H1 (cell line): ENCODE data around the gene TWNK. TPM values are rescaled to one million over a fixed set of nuclear protein-coding genes. Genes with fewer than 3 reads are reported as not detected.
A peak's percentile ranks its signal among the peaks of the same experiment; 100 is the strongest.

Source experiments
- CTCF ChIA-PET: fragments of 300-600 bp; sonication (Branson Sonifier 250); formaldehyde crosslinking; loops from one replicate; lab custom pipeline; 2021; ENCODE audit not compliant: partially characterized antibody; lab: Charles Lee
- POLR2A ChIA-PET: fragments of 300-600 bp; sonication (Branson Sonifier 250); formaldehyde crosslinking; loops from one replicate; lab custom pipeline; 2021; ENCODE audit warnings: inconsistent platforms; ENCODE audit not compliant: partially characterized antibody; lab: Charles Lee
- DNase-seq, 2 experiments: peaks; one replicate each; pipeline versions ENCODE4 v3.0.0 to v3.0.0-alpha.2; 2010 to 2022; ENCODE audit warnings: low spot score in 2 of 2, low read depth in 1 of 2, mixed read lengths in 1 of 2
- FAIRE-seq: peaks from 2 replicates; lab custom pipeline; 2011; peaks lifted over from hg19 to GRCh38; lab: Jason Lieb, UNC
- H2AFZ ChIP-seq: 2 replicates; pipeline ENCODE4 v1.8.1; 2012; ENCODE audit warnings: low read length, inconsistent platforms
- H2AK5ac ChIP-seq: 2 replicates; pipeline ENCODE4 v1.6.1; 2013; ENCODE audit warnings: low read depth, low read length
- H2BK120ac ChIP-seq: replicated peaks from 2 replicates; pipeline ENCODE3; 2013; ENCODE audit warnings: low read depth, low read length, inconsistent platforms
- H2BK12ac ChIP-seq: 2 replicates; pipeline ENCODE4 v1.6.1; 2013; ENCODE audit warnings: low read depth, low read length
- H2BK15ac ChIP-seq: 2 replicates; pipeline ENCODE4 v1.6.1; 2013; ENCODE audit warnings: low read length
- H2BK20ac ChIP-seq: 2 replicates; pipeline ENCODE4 v1.6.1; 2013; ENCODE audit warnings: low read length
- H2BK5ac ChIP-seq: 2 replicates; pipeline ENCODE4 v1.6.1; 2013; ENCODE audit warnings: low read depth, low read length
- H3K14ac ChIP-seq: 2 replicates; pipeline ENCODE4 v1.6.1; 2013; ENCODE audit warnings: inconsistent platforms; ENCODE audit not compliant: insufficient read length
- H3K18ac ChIP-seq: 2 replicates; pipeline ENCODE4 v1.6.1; 2013; ENCODE audit warnings: low read length; ENCODE audit errors: extremely low read depth
- H3K23ac ChIP-seq: 2 replicates; pipeline ENCODE4 v1.6.1; 2013; ENCODE audit warnings: inconsistent platforms; ENCODE audit not compliant: insufficient read length
- H3K23me2 ChIP-seq: 2 replicates; pipeline ENCODE4 v1.6.1; 2013; ENCODE audit warnings: low read depth, low read length
- H3K27ac ChIP-seq: 2 replicates; pipeline ENCODE4 v1.6.1; 2011; ENCODE audit warnings: low read depth, low read length, inconsistent platforms
- H3K27me3 ChIP-seq, 4 experiments: replicated peaks in 1 of 4; 1 replicate in 1 of 4; 2 replicates in 3 of 4; pipeline versions ENCODE4 v1.6.1 to v1.8.1; 2011 to 2013; ENCODE audit warnings: low read length in 3 of 4, mild to moderate bottlenecking in 3 of 4, inconsistent platforms in 2 of 4, mixed read lengths in 2 of 4, moderate library complexity in 1 of 4; ENCODE audit not compliant: control insufficient read depth in 3 of 4, insufficient read depth in 3 of 4; ENCODE audit errors: extremely low read depth in 1 of 4
- H3K36me3 ChIP-seq, 4 experiments: 2 replicates each; pipeline versions ENCODE4 v1.6.1 to v1.8.1; 2011 to 2013; ENCODE audit warnings: mild to moderate bottlenecking in 4 of 4, low read length in 3 of 4, moderate library complexity in 2 of 4, control low read depth in 1 of 4, inconsistent platforms in 1 of 4; ENCODE audit not compliant: insufficient read depth in 4 of 4, control insufficient read depth in 2 of 4
- H3K4ac ChIP-seq: replicated peaks from 2 replicates; pipeline ENCODE3; 2013; ENCODE audit warnings: low read length, low read depth, mixed read lengths, inconsistent platforms; ENCODE audit not compliant: insufficient read length
- H3K4me1 ChIP-seq, 4 experiments: replicated peaks in 1 of 4; 1 replicate in 1 of 4; 2 replicates in 3 of 4; pipeline versions ENCODE4 v1.6.1 to v1.8.1; 2011 to 2013; ENCODE audit warnings: low read length in 3 of 4, inconsistent platforms in 2 of 4, mixed read lengths in 1 of 4; ENCODE audit not compliant: insufficient read depth in 4 of 4, control insufficient read depth in 3 of 4
- H3K4me2 ChIP-seq, 2 experiments: 2 replicates each; pipeline versions ENCODE4 v1.6.1 to v1.8.1; 2011 to 2013; ENCODE audit warnings: low read depth in 2 of 2, low read length in 2 of 2, control low read depth in 1 of 2, inconsistent platforms in 1 of 2, mild to moderate bottlenecking in 1 of 2; ENCODE audit not compliant: insufficient read depth in 1 of 2
- H3K4me3 ChIP-seq, 4 experiments: fragments of 200-600, 300-600 bp in 1 of 4; sonication (generic), shearing (Covaris generic), sonication (Bioruptor Twin) in 1 of 4; 2 replicates each; pipeline versions ENCODE4 v1.5.1 to v1.8.1; 2011 to 2016; ENCODE audit warnings: low read length in 4 of 4, low read depth in 3 of 4, control low read depth in 2 of 4, inconsistent platforms in 2 of 4, mild to moderate bottlenecking in 2 of 4, mixed read lengths in 1 of 4, moderate library complexity in 1 of 4; ENCODE audit not compliant: insufficient read depth in 2 of 4; ENCODE audit errors: extremely low read depth in 1 of 4
- H3K56ac ChIP-seq: replicated peaks from 2 replicates; pipeline ENCODE3; 2013; ENCODE audit warnings: low read depth, mild to moderate bottlenecking, mixed read lengths, low read length, inconsistent platforms; ENCODE audit not compliant: insufficient read length
- H3K79me1 ChIP-seq: 2 replicates; pipeline ENCODE4 v1.6.1; 2013; ENCODE audit warnings: low read depth, low read length, control low read depth
- H3K79me2 ChIP-seq, 2 experiments: 2 replicates each; pipeline versions ENCODE4 v1.6.1 to v1.8.1; 2012 to 2013; ENCODE audit warnings: low read length in 2 of 2, mild to moderate bottlenecking in 2 of 2, inconsistent platforms in 1 of 2; ENCODE audit not compliant: insufficient read depth in 2 of 2, control insufficient read depth in 1 of 2
- H3K9ac ChIP-seq, 4 experiments: replicated peaks in 1 of 4; 1 replicate in 1 of 4; 2 replicates in 3 of 4; pipeline versions ENCODE4 v1.6.1 to v1.8.1; 2011 to 2013; ENCODE audit warnings: low read depth in 3 of 4, low read length in 3 of 4, control low read depth in 2 of 4, mild to moderate bottlenecking in 2 of 4, moderate library complexity in 2 of 4, inconsistent platforms in 1 of 4; ENCODE audit errors: extremely low read depth in 1 of 4
- H3K9me3 ChIP-seq, 2 experiments: 2 replicates each; pipeline versions ENCODE4 v1.6.1 to v1.8.1; 2012 to 2013; ENCODE audit warnings: mild to moderate bottlenecking in 2 of 2, moderate library complexity in 2 of 2, control low read depth in 1 of 2, inconsistent platforms in 1 of 2, low read depth in 1 of 2, low read length in 1 of 2, mixed read lengths in 1 of 2; ENCODE audit not compliant: insufficient read depth in 2 of 2
- H4K20me1 ChIP-seq, 2 experiments: replicated peaks in 1 of 2; 2 replicates each; pipeline versions ENCODE3 to v1.8.1; 2011 to 2013; ENCODE audit warnings: inconsistent platforms in 2 of 2, low read length in 2 of 2, mild to moderate bottlenecking in 1 of 2; ENCODE audit not compliant: insufficient read depth in 2 of 2, control insufficient read depth in 1 of 2
- H4K5ac ChIP-seq: 2 replicates; pipeline ENCODE4 v1.6.1; 2013; ENCODE audit warnings: low read length, low read depth, mixed read lengths, inconsistent platforms; ENCODE audit not compliant: insufficient read length
- H4K8ac ChIP-seq: 2 replicates; pipeline ENCODE4 v1.8.0; 2013; ENCODE audit warnings: mild to moderate bottlenecking, moderate library complexity, low read length, inconsistent platforms; ENCODE audit not compliant: insufficient read depth; ENCODE audit errors: extremely low read depth
- H4K91ac ChIP-seq: replicated peaks from 2 replicates; pipeline ENCODE3; 2013; ENCODE audit warnings: low read length, mixed read lengths, inconsistent platforms; ENCODE audit not compliant: insufficient read length
- ATF3 ChIP-seq: IDR thresholded peaks from 2 replicates; pipeline ENCODE4 v1.6.1; 2011; ENCODE audit warnings: low read depth, mild to moderate bottlenecking, low read length; ENCODE audit not compliant: insufficient read depth
- CHD2 ChIP-seq: IDR thresholded peaks from 2 replicates; pipeline ENCODE4 v1.6.1; 2012; ENCODE audit warnings: low read length, improper control_type of control experiment
- MAX ChIP-seq: IDR thresholded peaks from 2 replicates; pipeline ENCODE4 v1.6.1; 2012; ENCODE audit warnings: inconsistent platforms
- SP2 ChIP-seq: IDR thresholded peaks from 2 replicates; pipeline ENCODE4 v1.6.1; 2012; ENCODE audit warnings: mild to moderate bottlenecking, low read length, inconsistent platforms
- WGBS, 2 experiments: shearing (Covaris generic) in 1 of 2; methylation state at CpG; one replicate each; pipeline versions ENCODE4 v1.1.6 to v1.1.7; 2013 to 2015; ENCODE audit warnings: low lambda C conversion rate in 2 of 2, mixed read lengths in 2 of 2, inconsistent platforms in 1 of 2, low coverage in 1 of 2, missing lambda C conversion rate in 1 of 2; ENCODE audit not compliant: insufficient replicate concordance in 2 of 2, insufficient coverage in 1 of 2, insufficient read length in 1 of 2; ENCODE audit errors: extremely low coverage in 1 of 2, missing lambda C conversion rate in 1 of 2; 5-methylcytosine and 5-hydroxymethylcytosine counted together
- polyA plus RNA-seq, 7 experiments: library from polyadenylated mRNA; depleted of rRNA in 3 of 7; stranded (reverse) in 5 of 7; unstranded in 2 of 7; fragments of >200 nt in 5 of 7; fragments of 200-250 nt in 2 of 7; gene quantifications; 1 replicate in 5 of 7; 2 replicates in 1 of 7; 4 replicates in 1 of 7; pipeline versions ENCODE4 v1.2.1 to v1.2.3, GENCODE V29; 2011 to 2013; ENCODE audit warnings: missing spikeins in 2 of 7, mixed read lengths in 2 of 7
- total RNA-seq: library from RNA; stranded (reverse); fragmentation: NEBNext Ultra II Directional; extraction: Animal tissue kit (Norgen Biotek cat#: 25700); gene quantifications from 2 replicates; pipeline ENCODE4 v1.2.1, GENCODE V29; 2021

Gene TWNK
- total and polyA plus RNA-seq, 2 of the 8 experiments (the other 6 are each of a cell fraction or from before 2014, with no cell fraction given), result 15.4 to 32.5 TPM

- H3K27me3 ChIP-seq, result no peaks in the 10 kb centered on the region
- TF ChIP-seq ATF3 (no peak), CHD2 (no peak), MAX (no peak), SP2 (no peak)
Measured at GRCh38 chr10:100982916-100983830, 4.2 kb upstream of the TWNK start.

More at GRCh38 chr10:100982916-100983830, 4.2 kb upstream of the TWNK start:
- no peak overlapping the region for H2BK120ac ChIP-seq
- H3K27ac ChIP-seq, result no peak overlapping the region
- H2BK15ac ChIP-seq, result no peak overlapping the region
- H3K4me1 ChIP-seq, result peaks cover 0 to 8% (median 4%) of the 10 kb centered on the region in 4 experiments; a peak in 4 of 7 replicates
- peaks cover 0 to 11% of the 10 kb centered on the region in 2 experiments for H4K20me1 ChIP-seq
- POLR2A ChIA-PET, result interaction anchor here (0.8 to 1.7 kb wide), 3 partner anchors 10 to 13 kb away, joined by 3 to 5 read pairs (median 4); no protein-coding TSS in a partner anchor
- H3K4ac ChIP-seq, result no peak overlapping the region
- FAIRE-seq, result no peak
- no peak overlapping the region for H3K56ac ChIP-seq
- H3K79me2 ChIP-seq, result peaks cover 6 to 18% of the 10 kb centered on the region in 2 experiments
- H3K23me2 ChIP-seq, result peaks cover 9% of the 10 kb centered on the region; the same call in 1 of the 2 replicates
- no peak overlapping the region for H2BK5ac ChIP-seq
- DNase-seq, result no peak
- no peak overlapping the region for H4K5ac ChIP-seq
- H2BK20ac ChIP-seq, result no peak overlapping the region
- H4K8ac ChIP-seq, result no peak overlapping the region
- no peak overlapping the region for H3K23ac ChIP-seq
- 93% methylated on average over 24 of the region's 24 CpGs; no CpG with 5 or more reads in 1 of the 2 experiments for WGBS, 2 experiments
- no peak overlapping the region for H3K18ac ChIP-seq
- H3K4me3 ChIP-seq, result no peak overlapping the region
- H3K9ac ChIP-seq, result peak overlapping the region in 1 of 4 experiments; percentile 19; a peak in 1 of 7 replicates
- H3K4me2 ChIP-seq, result no peak overlapping the region
- no peak overlapping the region for H2AFZ ChIP-seq
- peaks cover 13% of the 10 kb centered on the region for H3K79me1 ChIP-seq
- H2BK12ac ChIP-seq, result no peak overlapping the region
- CTCF ChIA-PET, result interaction anchor here (0.8 to 21.2 kb wide), 7 partner anchors 14 to 414 kb away, joined by 3 to 352 read pairs (median 4); no protein-coding TSS in a partner anchor
- no peak overlapping the region for H2AK5ac ChIP-seq
- no peaks in the 10 kb centered on the region for H3K9me3 ChIP-seq
- peaks cover 0 to 22% (median 5%) of the 10 kb centered on the region in 4 experiments; a peak in 4 of 8 replicates for H3K36me3 ChIP-seq
- no peak overlapping the region for H4K91ac ChIP-seq
- no peak overlapping the region for H3K14ac ChIP-seq
